ENCODE measurements around the gene NPL. TPM values are rescaled to one million over a fixed set of nuclear protein-coding genes. Genes with fewer than 3 reads are reported as not detected.

Gene NPL
- total RNA-seq, 1 donor from 2014 or later: 9.1 TPM

GRCh38 chr1:182754543-182755314, 34.8 kb upstream of the NPL start:
- no peak for DNase-seq (ENCODE audit: low read depth, low spot score)
- H3K4me3 Mint-ChIP-seq: no peak overlapping the region
- no peaks in the 10 kb centered on the region for H3K27me3 Mint-ChIP-seq (ENCODE audit: low read depth)
- H3K27ac Mint-ChIP-seq (ENCODE audit: unreplicated experiment): no peak overlapping the region
- no peaks in the 10 kb centered on the region for H3K36me3 Mint-ChIP-seq (ENCODE audit: low read depth)
- TF ChIP-seq, protein P1, sequence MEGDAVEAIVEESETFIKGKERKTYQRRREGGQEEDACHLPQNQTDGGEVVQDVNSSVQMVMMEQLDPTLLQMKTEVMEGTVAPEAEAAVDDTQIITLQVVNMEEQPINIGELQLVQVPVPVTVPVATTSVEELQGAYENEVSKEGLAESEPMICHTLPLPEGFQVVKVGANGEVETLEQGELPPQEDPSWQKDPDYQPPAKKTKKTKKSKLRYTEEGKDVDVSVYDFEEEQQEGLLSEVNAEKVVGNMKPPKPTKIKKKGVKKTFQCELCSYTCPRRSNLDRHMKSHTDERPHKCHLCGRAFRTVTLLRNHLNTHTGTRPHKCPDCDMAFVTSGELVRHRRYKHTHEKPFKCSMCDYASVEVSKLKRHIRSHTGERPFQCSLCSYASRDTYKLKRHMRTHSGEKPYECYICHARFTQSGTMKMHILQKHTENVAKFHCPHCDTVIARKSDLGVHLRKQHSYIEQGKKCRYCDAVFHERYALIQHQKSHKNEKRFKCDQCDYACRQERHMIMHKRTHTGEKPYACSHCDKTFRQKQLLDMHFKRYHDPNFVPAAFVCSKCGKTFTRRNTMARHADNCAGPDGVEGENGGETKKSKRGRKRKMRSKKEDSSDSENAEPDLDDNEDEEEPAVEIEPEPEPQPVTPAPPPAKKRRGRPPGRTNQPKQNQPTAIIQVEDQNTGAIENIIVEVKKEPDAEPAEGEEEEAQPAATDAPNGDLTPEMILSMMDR (conservative IDR thresholded peaks at IDR 0.05): no peak
- peaks cover 31% of the 10 kb centered on the region for H3K4me1 Mint-ChIP-seq
- no peaks in the 10 kb centered on the region for H3K9me3 Mint-ChIP-seq

DNA sequence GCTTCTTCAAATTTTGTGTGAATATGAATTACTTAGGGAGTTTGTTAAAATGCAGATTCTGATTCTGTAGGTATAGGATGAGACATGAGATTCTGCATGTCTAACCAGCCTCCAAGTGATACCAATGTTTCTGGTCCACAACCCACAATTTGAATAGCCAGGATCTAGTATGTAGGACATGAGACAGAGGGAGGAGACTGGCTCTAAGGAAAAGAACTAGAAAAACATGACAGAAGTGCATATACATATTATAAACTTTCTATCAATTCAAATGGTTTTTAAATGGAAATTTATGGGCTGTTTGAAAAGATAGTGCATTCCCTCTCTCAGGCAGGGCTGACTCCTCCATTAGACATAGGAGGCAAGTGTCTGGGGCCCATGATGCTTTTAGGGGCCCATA, 33.9 kb upstream of the NPL start:
- Mint-ChIP-seq H3K9me3 (no peaks in the 10 kb centered on the region), H3K36me3 (ENCODE audit: low read depth) (no peaks in the 10 kb centered on the region), H3K4me1 (peaks cover 31% of the 10 kb centered on the region), H3K27ac (ENCODE audit: unreplicated experiment) (no peak overlapping the region), H3K27me3 (ENCODE audit: low read depth) (no peaks in the 10 kb centered on the region), H3K4me3 (no peak overlapping the region)
- no peak for DNase-seq (ENCODE audit: low read depth, low spot score)
- TF ChIP-seq, protein P1 (conservative IDR thresholded peaks at IDR 0.05): no peak

DNA sequence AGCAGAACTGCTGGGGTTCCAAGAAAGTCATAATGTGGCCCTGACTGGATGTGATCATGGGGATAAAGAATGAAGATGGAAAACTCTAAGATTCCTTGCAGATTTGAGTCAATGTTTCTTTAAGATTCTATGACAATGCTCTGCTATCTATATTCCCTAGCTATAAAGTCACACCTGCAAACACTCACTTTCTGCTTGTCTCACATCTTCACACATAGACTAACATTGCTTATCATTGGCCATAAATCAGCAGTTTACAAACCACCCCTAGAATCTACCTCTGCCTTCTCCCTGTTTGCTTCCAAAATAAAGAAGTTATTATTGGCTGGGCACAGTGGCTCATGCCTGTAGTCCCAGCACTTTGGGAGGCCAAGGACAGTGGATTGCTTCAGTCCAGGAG, 33.1 kb upstream of the NPL start:
- peaks cover under 1% of the 10 kb centered on the region for H3K9me3 Mint-ChIP-seq
- no peak for DNase-seq (ENCODE audit: low read depth, low spot score)
- TF ChIP-seq, protein P1 (conservative IDR thresholded peaks at IDR 0.05): no peak
- H3K4me3 Mint-ChIP-seq: no peak overlapping the region
- H3K27ac Mint-ChIP-seq (ENCODE audit: unreplicated experiment): no peak overlapping the region
- no peaks in the 10 kb centered on the region for H3K27me3 Mint-ChIP-seq (ENCODE audit: low read depth)
- peaks cover 31% of the 10 kb centered on the region for H3K4me1 Mint-ChIP-seq
- no peaks in the 10 kb centered on the region for H3K36me3 Mint-ChIP-seq (ENCODE audit: low read depth)

- Mint-ChIP-seq H3K9me3 (peaks cover 5% of the 10 kb centered on the region), H3K27ac (ENCODE audit: unreplicated experiment) (no peak overlapping the region), H3K36me3 (ENCODE audit: low read depth) (peaks cover 5% of the 10 kb centered on the region), H3K27me3 (ENCODE audit: low read depth) (no peaks in the 10 kb centered on the region), H3K4me1 (peaks cover 11% of the 10 kb centered on the region), H3K4me3 (no peak overlapping the region)
- no peak for DNase-seq (ENCODE audit: low read depth, low spot score)
- TF ChIP-seq, protein P1 (conservative IDR thresholded peaks at IDR 0.05): no peak
Measured at GRCh38 chr1:182761396-182762395, 27.9 kb upstream of the NPL start.

- H3K4me3 Mint-ChIP-seq: no peak overlapping the region
- peaks cover 5% of the 10 kb centered on the region for H3K36me3 Mint-ChIP-seq (ENCODE audit: low read depth)
- TF ChIP-seq, protein P1 (conservative IDR thresholded peaks at IDR 0.05): no peak
- peaks cover 11% of the 10 kb centered on the region for H3K4me1 Mint-ChIP-seq
- no peaks in the 10 kb centered on the region for H3K27me3 Mint-ChIP-seq (ENCODE audit: low read depth)
- peak overlapping the region; percentile 63 for H3K27ac Mint-ChIP-seq (ENCODE audit: unreplicated experiment)
- DNase-seq (ENCODE audit: low read depth, low spot score): no peak
- peaks cover 5% of the 10 kb centered on the region for H3K9me3 Mint-ChIP-seq
Measured at GRCh38 chr1:182762536-182762935, 27.0 kb upstream of the NPL start.

Data from neural crest cell (in vitro differentiated cells).